ENCODE measurements around the gene MREG.

Gene MREG

DNA sequence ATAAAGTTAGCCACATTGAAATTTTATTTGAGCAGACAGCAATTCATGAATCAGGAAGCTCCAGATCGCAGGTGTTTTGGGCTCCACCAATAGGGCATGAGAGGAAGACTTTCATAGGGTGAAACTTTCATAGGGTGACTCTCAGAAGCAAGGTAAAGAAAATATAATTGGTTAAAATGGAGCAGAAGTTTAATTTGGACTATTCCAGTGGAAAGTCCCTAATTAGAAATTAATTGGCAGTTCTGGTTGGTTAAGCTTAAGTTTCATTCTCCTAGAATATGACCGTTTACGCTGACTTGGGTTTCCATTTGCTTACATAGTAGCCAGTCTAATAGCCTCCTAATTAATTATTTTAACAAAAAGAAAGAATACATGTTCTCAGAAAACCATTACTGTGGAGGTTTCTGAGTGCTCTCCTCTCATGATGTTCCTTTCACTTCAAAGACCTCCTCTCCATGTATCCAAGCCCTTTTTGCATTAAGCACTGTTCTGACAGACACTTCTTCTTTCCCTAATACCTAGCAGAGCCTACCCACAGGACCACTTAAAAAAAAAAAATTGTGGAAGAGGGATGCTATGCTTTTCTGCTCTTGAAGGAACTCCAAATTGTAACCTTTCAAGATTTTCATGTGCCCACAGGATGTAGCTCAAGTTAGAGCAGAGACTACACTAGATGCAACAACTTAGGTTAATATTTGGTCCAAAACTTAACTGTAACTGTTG, 99.1 kb downstream of the MREG start (continued):
- TF ChIP-seq, protein P1, sequence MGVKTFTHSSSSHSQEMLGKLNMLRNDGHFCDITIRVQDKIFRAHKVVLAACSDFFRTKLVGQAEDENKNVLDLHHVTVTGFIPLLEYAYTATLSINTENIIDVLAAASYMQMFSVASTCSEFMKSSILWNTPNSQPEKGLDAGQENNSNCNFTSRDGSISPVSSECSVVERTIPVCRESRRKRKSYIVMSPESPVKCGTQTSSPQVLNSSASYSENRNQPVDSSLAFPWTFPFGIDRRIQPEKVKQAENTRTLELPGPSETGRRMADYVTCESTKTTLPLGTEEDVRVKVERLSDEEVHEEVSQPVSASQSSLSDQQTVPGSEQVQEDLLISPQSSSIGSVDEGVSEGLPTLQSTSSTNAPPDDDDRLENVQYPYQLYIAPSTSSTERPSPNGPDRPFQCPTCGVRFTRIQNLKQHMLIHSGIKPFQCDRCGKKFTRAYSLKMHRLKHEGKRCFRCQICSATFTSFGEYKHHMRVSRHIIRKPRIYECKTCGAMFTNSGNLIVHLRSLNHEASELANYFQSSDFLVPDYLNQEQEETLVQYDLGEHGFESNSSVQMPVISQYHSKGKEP (tag by site-specific recombination; IDR thresholded peaks at IDR 0.05): no peak
- no peak for TF ChIP-seq PRDM1 (tag by site-specific recombination; IDR thresholded peaks at IDR 0.05)

GRCh38 chr2:215912299-215912842, 101.0 kb downstream of the MREG start:
- no peaks in the 10 kb centered on the region for H3K4me1 ChIP-seq (ENCODE audit: control insufficient read depth, insufficient read depth, low read length)
- H3K4me3 ChIP-seq (ENCODE audit: low read depth, low read length): no peak overlapping the region
- TF ChIP-seq, protein P2, sequence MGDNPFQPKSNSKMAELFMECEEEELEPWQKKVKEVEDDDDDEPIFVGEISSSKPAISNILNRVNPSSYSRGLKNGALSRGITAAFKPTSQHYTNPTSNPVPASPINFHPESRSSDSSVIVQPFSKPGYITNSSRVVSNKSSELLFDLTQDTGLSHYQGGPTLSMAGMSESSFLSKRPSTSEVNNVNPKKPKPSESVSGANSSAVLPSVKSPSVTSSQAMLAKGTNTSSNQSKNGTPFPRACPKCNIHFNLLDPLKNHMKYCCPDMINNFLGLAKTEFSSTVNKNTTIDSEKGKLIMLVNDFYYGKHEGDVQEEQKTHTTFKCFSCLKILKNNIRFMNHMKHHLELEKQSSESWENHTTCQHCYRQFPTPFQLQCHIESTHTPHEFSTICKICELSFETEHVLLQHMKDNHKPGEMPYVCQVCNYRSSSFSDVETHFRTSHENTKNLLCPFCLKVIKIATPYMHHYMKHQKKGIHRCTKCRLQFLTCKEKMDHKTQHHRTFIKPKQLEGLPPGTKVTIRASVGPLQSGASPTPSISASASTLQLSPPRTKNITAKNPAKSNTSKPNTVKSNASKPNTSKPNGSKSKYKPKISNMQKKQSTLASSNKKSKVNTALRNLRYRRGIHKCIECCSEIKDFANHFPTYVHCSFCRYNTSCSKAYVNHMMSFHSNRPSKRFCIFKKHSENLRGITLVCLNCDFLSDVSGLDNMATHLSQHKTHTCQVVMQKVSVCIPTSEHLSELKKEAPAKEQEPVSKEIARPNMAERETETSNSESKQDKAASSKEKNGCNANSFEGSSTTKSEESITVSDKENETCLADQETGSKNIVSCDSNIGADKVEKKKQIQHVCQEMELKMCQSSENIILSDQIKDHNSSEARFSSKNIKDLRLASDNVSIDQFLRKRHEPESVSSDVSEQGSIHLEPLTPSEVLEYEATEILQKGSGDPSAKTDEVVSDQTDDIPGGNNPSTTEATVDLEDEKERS (tag by site-specific recombination; IDR thresholded peaks at IDR 0.05): no peak
- no peak for TF ChIP-seq ZNF580 (tag by site-specific recombination; IDR thresholded peaks at IDR 0.05)
- no peak for TF ChIP-seq ZNF112 (tag by site-specific recombination; IDR thresholded peaks at IDR 0.05)
- no peaks in the 10 kb centered on the region for H3K36me3 ChIP-seq (ENCODE audit: control insufficient read depth in 2 of 2, insufficient read depth in 1 of 2, low read length in 2 of 2)
- CTCF ChIA-PET: interaction anchor here (0.6 to 0.7 kb wide), 2 partner anchors 106 to 338 kb away, joined by 3 to 6 read pairs; no protein-coding TSS in a partner anchor
- POLR2A ChIA-PET: no interaction called here
- H3K9me3 ChIP-seq (ENCODE audit: control insufficient read depth, insufficient read depth, low read depth, low read length): no peaks in the 10 kb centered on the region
- H3K27ac ChIP-seq (ENCODE audit: extremely low read depth, low read depth, low read length): no peak overlapping the region

DNA sequence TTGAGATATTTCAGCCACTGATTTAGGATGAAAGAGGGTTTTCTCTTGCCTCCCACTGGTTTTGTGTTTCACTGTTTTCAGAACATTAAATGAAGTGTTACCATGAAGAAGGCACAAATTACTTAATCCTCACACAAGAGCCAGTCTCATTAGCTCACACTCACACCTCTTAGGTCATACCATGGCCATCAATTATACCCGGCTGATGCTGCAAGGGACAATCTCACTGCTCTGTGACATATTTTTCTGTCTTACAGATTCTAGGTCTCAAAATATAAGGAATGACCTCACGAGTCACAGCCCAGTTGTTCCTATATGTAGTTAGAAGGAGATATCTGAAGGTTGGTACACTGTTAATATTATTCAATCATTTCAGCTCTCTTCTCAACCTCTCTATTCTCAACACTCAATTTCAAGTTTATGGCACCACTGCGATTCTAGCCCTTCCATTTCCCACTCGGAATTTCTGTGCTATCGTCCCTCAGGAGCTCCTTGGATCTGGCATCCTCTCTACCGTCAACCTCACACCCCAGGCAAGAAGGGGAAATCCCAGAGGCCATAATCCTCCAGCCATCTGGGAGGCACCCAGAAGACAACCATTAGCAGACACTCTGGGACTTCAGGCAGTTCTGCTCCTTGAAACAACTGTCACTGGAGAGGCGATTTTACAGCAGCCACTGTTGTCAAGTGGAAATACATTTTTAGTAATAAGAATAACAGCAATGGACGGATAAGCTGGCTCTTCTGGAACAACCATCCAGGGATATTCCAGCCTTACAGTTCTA, 101.9 kb downstream of the MREG start:
- Histone ChIP-seq H3K36me3 (ENCODE audit: control insufficient read depth in 2 of 2, insufficient read depth in 1 of 2, low read length in 2 of 2) (no peaks in the 10 kb centered on the region), H3K4me3 (ENCODE audit: low read depth, low read length) (no peak overlapping the region), H3K9me3 (ENCODE audit: control insufficient read depth, insufficient read depth, low read depth, low read length) (no peaks in the 10 kb centered on the region), H3K27ac (ENCODE audit: extremely low read depth, low read depth, low read length) (no peak overlapping the region), H3K4me1 (ENCODE audit: control insufficient read depth, insufficient read depth, low read length) (no peaks in the 10 kb centered on the region)
- CTCF ChIA-PET: interaction anchor here (0.6 to 0.8 kb wide), 2 partner anchors 105 to 247 kb away, joined by 3 read pairs; no protein-coding TSS in a partner anchor
- POLR2A ChIA-PET: no interaction called here
- TF ChIP-seq ZNF664 (tag by site-specific recombination; IDR thresholded peaks at IDR 0.05): no peak
- TF ChIP-seq ZNF155 (tag by site-specific recombination; IDR thresholded peaks at IDR 0.05): no peak
- no peak for TF ChIP-seq ZBTB17 (tag by site-specific recombination; IDR thresholded peaks at IDR 0.05)
- TF ChIP-seq, protein P3, sequence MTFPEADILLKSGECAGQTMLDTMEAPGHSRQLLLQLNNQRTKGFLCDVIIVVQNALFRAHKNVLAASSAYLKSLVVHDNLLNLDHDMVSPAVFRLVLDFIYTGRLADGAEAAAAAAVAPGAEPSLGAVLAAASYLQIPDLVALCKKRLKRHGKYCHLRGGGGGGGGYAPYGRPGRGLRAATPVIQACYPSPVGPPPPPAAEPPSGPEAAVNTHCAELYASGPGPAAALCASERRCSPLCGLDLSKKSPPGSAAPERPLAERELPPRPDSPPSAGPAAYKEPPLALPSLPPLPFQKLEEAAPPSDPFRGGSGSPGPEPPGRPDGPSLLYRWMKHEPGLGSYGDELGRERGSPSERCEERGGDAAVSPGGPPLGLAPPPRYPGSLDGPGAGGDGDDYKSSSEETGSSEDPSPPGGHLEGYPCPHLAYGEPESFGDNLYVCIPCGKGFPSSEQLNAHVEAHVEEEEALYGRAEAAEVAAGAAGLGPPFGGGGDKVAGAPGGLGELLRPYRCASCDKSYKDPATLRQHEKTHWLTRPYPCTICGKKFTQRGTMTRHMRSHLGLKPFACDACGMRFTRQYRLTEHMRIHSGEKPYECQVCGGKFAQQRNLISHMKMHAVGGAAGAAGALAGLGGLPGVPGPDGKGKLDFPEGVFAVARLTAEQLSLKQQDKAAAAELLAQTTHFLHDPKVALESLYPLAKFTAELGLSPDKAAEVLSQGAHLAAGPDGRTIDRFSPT (tag by site-specific recombination; IDR thresholded peaks at IDR 0.05): no peak
- no peak for TF ChIP-seq ZNF473 (tag by site-specific recombination; IDR thresholded peaks at IDR 0.05)
- no peak for TF ChIP-seq ZFP3 (tag by site-specific recombination; IDR thresholded peaks at IDR 0.05; ENCODE audit: low read depth)
- TF ChIP-seq ZNF10 (tag by site-specific recombination; IDR thresholded peaks at IDR 0.05): no peak
- no peak for TF ChIP-seq FEZF1 (tag by site-specific recombination; IDR thresholded peaks at IDR 0.05)
- no peak for TF ChIP-seq KLF16 (tag by site-specific recombination; IDR thresholded peaks at IDR 0.05)
- TF ChIP-seq REST (tag by site-specific recombination; IDR thresholded peaks at IDR 0.05): no peak
- no peak for TF ChIP-seq WT1 (tag by site-specific recombination; IDR thresholded peaks at IDR 0.05)

Data from HEK293 (cell line).